GM23338 (cell line): ENCODE measurements around the gene SYT14. TPM values are rescaled to one million over a fixed set of nuclear protein-coding genes. Genes with fewer than 3 reads are reported as not detected.

Source experiments
- ATAC-seq: fragments of 200-7000 bp; cut with Tn5 transposase; 3 replicates; pipeline ENCODE4 v1.9.1; 2020
- DNase-seq: peaks from one replicate; pipeline ENCODE4 v3.0.0-alpha.2; 2015; ENCODE audit warnings: low spot score
- H2AFZ ChIP-seq: fragments of 200-600 bp; sonication (generic); 2 replicates; pipeline ENCODE4 v1.8.0; 2016; ENCODE audit warnings: antibody characterized with exemption, mild to moderate bottlenecking, moderate library complexity
- H3F3A ChIP-seq: fragments of 200-600 bp; sonication (generic); replicated peaks from 2 replicates; pipeline ENCODE4 v1.8.0; 2017; ENCODE audit warnings: antibody characterized with exemption, mixed run types, low read depth
- H3K27ac ChIP-seq: fragments of 200-600 bp; sonication (generic); 2 replicates; pipeline ENCODE4 v1.6.1; 2016; ENCODE audit warnings: low read depth
- H3K27me3 ChIP-seq: fragments of 200-600 bp; sonication (generic); 2 replicates; pipeline ENCODE4 v1.8.0; 2016; ENCODE audit warnings: mild to moderate bottlenecking, mixed run types, moderate library complexity; ENCODE audit not compliant: insufficient read depth
- H3K36me3 ChIP-seq: fragments of 200-600 bp; sonication (generic); 2 replicates; pipeline ENCODE4 v1.8.0; 2016; ENCODE audit warnings: mild to moderate bottlenecking; ENCODE audit not compliant: insufficient read depth
- H3K4me1 ChIP-seq: fragments of 200-600 bp; sonication (generic); 2 replicates; pipeline ENCODE4 v1.8.0; 2016; ENCODE audit warnings: mild to moderate bottlenecking, moderate library complexity; ENCODE audit not compliant: insufficient read depth
- H3K4me2 ChIP-seq: fragments of 200-600 bp; sonication (generic); 2 replicates; pipeline ENCODE4 v1.7.1; 2017; ENCODE audit warnings: mixed run types
- H3K4me3 ChIP-seq: fragments of 200-600 bp; sonication (generic); 2 replicates; pipeline ENCODE4 v1.6.1; 2016; ENCODE audit warnings: mixed run types
- H3K79me2 ChIP-seq: fragments of 200-600 bp; sonication (generic); replicated peaks from 2 replicates; pipeline ENCODE4 v1.8.0; 2017; ENCODE audit warnings: mild to moderate bottlenecking; ENCODE audit not compliant: insufficient read depth
- H3K9me2 ChIP-seq: fragments of 200-600 bp; sonication (generic); 2 replicates; pipeline ENCODE4 v1.8.0; 2017; ENCODE audit not compliant: insufficient read depth
- H4K20me1 ChIP-seq: fragments of 200-600 bp; sonication (generic); replicated peaks from 2 replicates; pipeline ENCODE4 v1.8.0; 2017; ENCODE audit warnings: mild to moderate bottlenecking; ENCODE audit not compliant: insufficient read depth
- H3K27ac Mint-ChIP-seq: 2 replicates; pipeline ENCODE4 v1.8.0; 2020; ENCODE audit warnings: inconsistent platforms, mild to moderate bottlenecking, moderate library complexity, mixed read lengths
- H3K27me3 Mint-ChIP-seq: 3 replicates; pipeline ENCODE4 v1.8.0; 2022; ENCODE audit warnings: low read depth, mild to moderate bottlenecking, moderate library complexity, mixed read lengths, inconsistent platforms; ENCODE audit not compliant: insufficient read depth, poor library complexity
- H3K36me3 Mint-ChIP-seq: 3 replicates; pipeline ENCODE4 v1.8.0; 2021; ENCODE audit warnings: low read depth, mild to moderate bottlenecking, inconsistent platforms, moderate library complexity, mixed read lengths
- H3K4me1 Mint-ChIP-seq: 3 replicates; pipeline ENCODE4 v1.8.0; 2020; ENCODE audit warnings: mild to moderate bottlenecking, inconsistent platforms, mixed read lengths
- H3K4me3 Mint-ChIP-seq: 3 replicates; pipeline ENCODE4 v1.8.0; 2021; ENCODE audit warnings: moderate library complexity, mild to moderate bottlenecking, inconsistent platforms, mixed read lengths
- H3K9me3 Mint-ChIP-seq: 3 replicates; pipeline ENCODE4 v1.8.0; 2020; ENCODE audit warnings: moderate library complexity, mild to moderate bottlenecking, inconsistent platforms, mixed read lengths
- CREB1 ChIP-seq: fragments of 250-450 bp; sonication (Bioruptor Pico); IDR thresholded peaks from 2 replicates; pipeline ENCODE4 v1.5.0; 2020; ENCODE audit warnings: low read depth, mild to moderate bottlenecking, moderate library complexity
- CTCF ChIP-seq, 2 experiments: fragments of 200-600 bp in 1 of 2; sonication (generic) in 1 of 2; conservative IDR thresholded peaks; 2 replicates each; pipeline versions ENCODE4 v1.5.1 to v1.6.1; 2016 to 2017; ENCODE audit warnings: antibody characterized with exemption in 2 of 2, low read depth in 2 of 2, mild to moderate bottlenecking in 2 of 2, moderate library complexity in 1 of 2
- ETS1 ChIP-seq: IDR thresholded peaks from 2 replicates; pipeline ENCODE4 v1.6.1; 2016; ENCODE audit warnings: antibody characterized with exemption
- EZH2phosphoT487 ChIP-seq: fragments of 200-600 bp; sonication (generic); IDR thresholded peaks from one replicate; pipeline ENCODE4 v1.8.1; 2018; ENCODE audit warnings: antibody characterized with exemption; ENCODE audit not compliant: unreplicated experiment
- JUNB ChIP-seq: IDR thresholded peaks from one replicate; pipeline ENCODE4 v1.6.1; 2016; ENCODE audit warnings: antibody characterized with exemption; ENCODE audit not compliant: unreplicated experiment
- POLR2AphosphoS5 ChIP-seq: IDR thresholded peaks from 2 replicates; pipeline ENCODE4 v1.6.1; 2016; ENCODE audit warnings: antibody characterized with exemption, low read depth
- REST ChIP-seq: IDR thresholded peaks from one replicate; pipeline ENCODE4 v1.6.1; 2018; ENCODE audit warnings: antibody characterized with exemption; ENCODE audit not compliant: unreplicated experiment
- STAT1 ChIP-seq: IDR thresholded peaks from one replicate; pipeline ENCODE4 v1.6.1; 2016; ENCODE audit warnings: antibody characterized with exemption; ENCODE audit not compliant: unreplicated experiment
- ZNF331 ChIP-seq: fragments of 250-450 bp; sonication (Bioruptor Pico); IDR thresholded peaks from 2 replicates; pipeline ENCODE4 v1.5.0; 2020; ENCODE audit warnings: low read depth, mild to moderate bottlenecking, moderate library complexity
- ZNF462 ChIP-seq: fragments of 250-450 bp; sonication (Bioruptor Pico); IDR thresholded peaks from 2 replicates; pipeline ENCODE4 v1.5.0; 2020; ENCODE audit warnings: mild to moderate bottlenecking, moderate library complexity
- polyA plus RNA-seq: library from polyadenylated mRNA; unstranded; fragments of >200 nt; fragmentation: Nextera tagmentation; extraction: Ambion mirVana; gene quantifications from 2 replicates; pipeline ENCODE4 v1.2.1, GENCODE V29; 2016
- total RNA-seq: library from RNA; depleted of rRNA; stranded (reverse); fragments of >200 nt; shearing (Covaris generic); gene quantifications from 2 replicates; pipeline ENCODE4 v1.2.3, GENCODE V29; 2014

The SYT14 gene
- total and polyA plus RNA-seq, 2 experiments from 2014 or later: 5.2 to 22.4 TPM

- TF ChIP-seq CTCF (conservative IDR thresholded peaks at IDR 0.05; ENCODE audit: low read depth in 2 of 2) (no peak), ZNF331 (CRISPR knock-in tag) (no peak), CREB1 (CRISPR knock-in tag) (no peak)
Measured at GRCh38 chr1:209893751-209894150, 44.3 kb upstream of the SYT14 start (continued).

- H3K27ac ChIP-seq: no peak overlapping the region
- no peaks in the 10 kb centered on the region for H3K36me3 ChIP-seq
- H3K36me3 Mint-ChIP-seq: no peaks in the 10 kb centered on the region
- H3K4me1 ChIP-seq: peaks cover 3% of the 10 kb centered on the region; the same call in 1 of the 2 replicates
- ATAC-seq: no peak
- H3K4me2 ChIP-seq: no peak overlapping the region
- H4K20me1 ChIP-seq: no peaks in the 10 kb centered on the region
- H3K4me3 Mint-ChIP-seq: no peak overlapping the region
- H2AFZ ChIP-seq: peak overlapping the region; percentile 64
- peaks cover 2% of the 10 kb centered on the region; the same call in 2 of the 3 replicates for H3K4me1 Mint-ChIP-seq
- H3K4me3 ChIP-seq: no peak overlapping the region
- no peak for DNase-seq
- no peaks in the 10 kb centered on the region for H3K9me2 ChIP-seq
- no peaks in the 10 kb centered on the region for H3K27me3 ChIP-seq
- no peaks in the 10 kb centered on the region for H3F3A ChIP-seq
- H3K27me3 Mint-ChIP-seq: peaks cover 2% of the 10 kb centered on the region
- no peak overlapping the region for H3K27ac Mint-ChIP-seq
- no peaks in the 10 kb centered on the region for H3K79me2 ChIP-seq
- no peaks in the 10 kb centered on the region for H3K9me3 Mint-ChIP-seq
- TF ChIP-seq REST (no peak), ETS1 (no peak), JUNB (no peak), ZNF331 (CRISPR knock-in tag) (no peak), POLR2AphosphoS5 (no peak), STAT1 (no peak), ZNF462 (CRISPR knock-in tag) (no peak), CTCF (conservative IDR thresholded peaks at IDR 0.05; ENCODE audit: low read depth in 2 of 2) (no peak), CREB1 (CRISPR knock-in tag) (no peak), EZH2phosphoT487 (no peak)
Measured at GRCh38 chr1:209895709-209896108, 42.3 kb upstream of the SYT14 start.
